GM19395 (cell line): ENCODE measurements around the gene HNRNPUL1.

ENCODE experiments used
- ATAC-seq: cut with Tn5 transposase; IDR thresholded peaks from one replicate; pipeline ENCODE4 v1.9.1; 2021; ENCODE audit warnings: mild to moderate bottlenecking, moderate library complexity; ENCODE audit not compliant: unreplicated experiment

Gene HNRNPUL1

GRCh38 chr19:41233748-41234240 lies 30.4 kb upstream of the HNRNPUL1 start:
- ATAC-seq, result no peak

- ATAC-seq, result no peak
Measured at GRCh38 chr19:41234512-41235168, 29.5 kb upstream of the HNRNPUL1 start.

GRCh38 chr19:41235480-41235879 lies 28.7 kb upstream of the HNRNPUL1 start:
- no peak for ATAC-seq

GRCh38 chr19:41238244-41238643 lies 25.9 kb upstream of the HNRNPUL1 start:
- ATAC-seq, result no peak

GRCh38 chr19:41239363-41239762 lies 24.8 kb upstream of the HNRNPUL1 start:
- no peak for ATAC-seq

- ATAC-seq, result no peak
Measured at GRCh38 chr19:41239961-41240574, 24.1 kb upstream of the HNRNPUL1 start.

- ATAC-seq, result no peak
Measured at GRCh38 chr19:41241859-41242258, 22.3 kb upstream of the HNRNPUL1 start.

GRCh38 chr19:41244117-41244516 lies 20.1 kb upstream of the HNRNPUL1 start:
- ATAC-seq, result no peak

- no peak for ATAC-seq
Measured at GRCh38 chr19:41245843-41246242, 18.3 kb upstream of the HNRNPUL1 start.

GRCh38 chr19:41248895-41249294 lies 15.3 kb upstream of the HNRNPUL1 start:
- ATAC-seq, result no peak

GRCh38 chr19:41249707-41250423 lies 14.3 kb upstream of the HNRNPUL1 start:
- ATAC-seq, result no peak

- no peak for ATAC-seq
Measured at GRCh38 chr19:41253660-41254059, 10.5 kb upstream of the HNRNPUL1 start.

- ATAC-seq, result no peak
Measured at GRCh38 chr19:41255171-41255570, 9.0 kb upstream of the HNRNPUL1 start.

- no peak for ATAC-seq
Measured at GRCh38 chr19:41261474-41262190, 2.5 kb upstream of the HNRNPUL1 start.

- ATAC-seq, result peak; percentile 11
Measured at GRCh38 chr19:41263042-41263849, 926 bp upstream of the HNRNPUL1 start.

- no peak for ATAC-seq
Measured at GRCh38 chr19:41264581-41265394, 616 bp downstream of the HNRNPUL1 start.

- no peak for ATAC-seq
Measured at GRCh38 chr19:41265395-41266153, 1.4 kb downstream of the HNRNPUL1 start.

GRCh38 chr19:41269055-41269454 lies 4.9 kb downstream of the HNRNPUL1 start:
- no peak for ATAC-seq

GRCh38 chr19:41269571-41269970 lies 5.4 kb downstream of the HNRNPUL1 start:
- no peak for ATAC-seq
